ENCODE results near the gene MTFR1L.
A peak's percentile ranks its signal among the peaks of the same experiment; 100 is the strongest.

Gene MTFR1L

GRCh38 chr1:25815208-25816111 is 4.3 kb upstream of the MTFR1L start:
- no peak for DNase-seq (ENCODE audit: extremely low spot score)
- TF ChIP-seq CTCF (IDR thresholded peaks at IDR 0.05; ENCODE audit: control extremely low read depth, extremely low read depth, low read depth, missing control alignments) = no peak
- CTCF ChIA-PET = interaction anchor here (0.9 to 1.8 kb wide), 5 partner anchors 11 to 295 kb away, joined by 3 to 9 read pairs (median 3); no protein-coding TSS in a partner anchor
- POLR2A ChIA-PET = no interaction called here

DNA sequence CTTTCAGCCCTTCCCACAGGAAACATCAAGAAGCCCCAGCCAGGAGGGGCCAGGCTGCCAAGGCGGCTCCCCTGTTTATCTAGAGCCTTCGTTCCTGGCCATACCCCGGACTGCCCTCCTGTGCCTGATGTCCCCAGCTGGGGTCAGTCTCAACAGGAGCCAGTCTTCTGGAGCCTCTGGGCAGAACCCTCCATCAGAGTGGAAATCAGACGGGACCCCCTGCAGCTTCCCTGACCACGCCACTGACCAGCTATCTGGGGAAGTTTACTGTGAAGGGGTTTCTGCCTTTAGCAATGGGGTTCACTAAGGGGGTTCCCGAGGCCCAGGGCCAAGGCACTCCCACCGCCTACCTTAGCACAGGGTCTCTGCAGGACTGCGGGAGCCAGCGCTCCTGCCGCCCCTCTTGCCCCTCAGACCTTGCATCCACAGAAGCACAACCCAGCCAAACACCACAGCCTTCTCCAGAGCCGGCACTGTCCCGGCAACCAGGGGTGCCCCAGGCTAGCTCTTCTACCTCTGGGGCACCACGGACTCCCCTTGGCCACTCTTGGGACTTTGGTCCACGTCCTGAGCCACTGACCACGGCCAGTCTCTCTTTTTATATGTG is 3.5 kb upstream of the MTFR1L start:
- CTCF ChIA-PET = interaction anchor here (1.0 kb wide), 1 partner anchor 15 kb away, joined by 3 read pairs; no protein-coding TSS in a partner anchor
- TF ChIP-seq CTCF (IDR thresholded peaks at IDR 0.05; ENCODE audit: control extremely low read depth, extremely low read depth, low read depth, missing control alignments) = no peak
- no peak for DNase-seq (ENCODE audit: extremely low spot score)
- POLR2A ChIA-PET = no interaction called here

- TF ChIP-seq CTCF (IDR thresholded peaks at IDR 0.05; ENCODE audit: control extremely low read depth, extremely low read depth, low read depth, missing control alignments) = no peak
- ChIA-PET POLR2A (no interaction called here), CTCF (interaction anchor here (1.1 to 6.0 kb wide), 2 partner anchors 8 to 16 kb away, joined by 3 to 26 read pairs; no protein-coding TSS in a partner anchor)
- DNase-seq (ENCODE audit: extremely low spot score) = no peak
Measured at GRCh38 chr1:25817840-25818501, 1.8 kb upstream of the MTFR1L start.

DNA sequence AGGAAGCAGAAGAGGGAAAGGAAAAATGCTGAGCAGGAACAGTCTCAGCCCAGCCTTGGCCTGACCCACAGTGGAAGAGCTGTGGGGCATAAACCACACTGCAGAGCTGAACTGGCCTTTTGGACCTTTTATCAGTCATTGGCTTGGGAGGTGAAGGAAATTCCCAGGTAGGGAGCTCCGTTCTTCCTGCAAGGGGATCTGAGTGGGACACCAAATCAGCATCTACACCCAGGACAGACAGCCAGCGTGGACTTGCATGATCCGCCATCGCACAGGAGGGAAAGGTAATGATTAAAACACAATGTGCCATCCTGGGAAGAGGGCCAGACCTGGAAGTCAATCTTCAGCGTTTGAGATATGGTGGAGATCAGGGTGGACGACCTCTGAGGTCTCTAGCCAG is 1.2 kb upstream of the MTFR1L start:
- no peak for TF ChIP-seq CTCF (IDR thresholded peaks at IDR 0.05; ENCODE audit: control extremely low read depth, extremely low read depth, low read depth, missing control alignments)
- ChIA-PET CTCF (interaction anchor here (1.9 to 6.0 kb wide), 2 partner anchors 9 to 18 kb away, joined by 5 to 26 read pairs; no protein-coding TSS in a partner anchor), POLR2A (no interaction called here)
- DNase-seq (ENCODE audit: extremely low spot score) = no peak

DNA sequence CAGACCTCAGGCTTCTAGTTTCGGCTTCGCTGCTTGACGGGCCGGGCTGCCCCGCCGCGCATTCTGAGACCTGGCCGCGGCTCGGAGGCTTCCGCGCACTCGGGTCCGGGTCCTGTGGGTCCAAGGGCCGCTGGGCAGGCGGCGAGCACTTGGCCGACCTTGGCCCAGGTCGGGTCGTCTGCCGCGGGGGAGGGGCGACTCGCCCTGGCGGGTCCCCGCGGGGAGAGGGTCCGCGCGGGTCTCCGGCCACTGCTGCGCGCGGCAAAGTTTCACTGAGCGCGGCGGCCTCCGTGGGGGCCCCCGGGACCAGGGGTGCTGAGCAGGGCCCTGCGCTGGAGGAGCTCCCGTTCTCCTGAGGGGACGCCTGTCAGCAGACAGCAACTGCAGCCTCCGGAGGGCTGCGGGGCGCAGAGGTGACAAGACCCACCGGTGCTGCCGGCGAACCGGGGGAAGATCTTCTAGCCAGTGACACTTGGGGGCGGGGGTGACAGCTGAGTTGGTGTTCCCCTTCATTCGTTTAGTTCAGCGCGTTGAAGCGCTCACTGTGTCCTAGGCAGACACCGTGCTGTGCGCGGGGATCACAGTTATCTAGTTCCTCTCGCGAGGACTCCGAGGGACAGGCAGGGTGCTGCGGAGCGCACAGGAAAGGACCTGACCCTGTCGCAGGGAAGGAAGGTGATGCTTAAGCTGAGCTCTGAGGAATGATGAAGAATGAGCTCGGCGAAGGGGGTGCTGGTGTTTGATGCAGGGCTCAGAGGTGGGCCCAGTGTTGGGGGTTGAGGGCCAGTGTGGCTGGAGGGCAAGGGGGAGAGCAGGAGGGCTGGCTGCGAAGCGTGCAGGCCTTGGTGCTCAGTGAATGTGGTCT is 725 bp downstream of the MTFR1L start:
- ChIA-PET CTCF (interaction anchor here (0.9 to 6.0 kb wide), 10 partner anchors 8 to 333 kb away, joined by 3 to 26 read pairs (median 5); no protein-coding TSS in a partner anchor), POLR2A (no interaction called here)
- TF ChIP-seq CTCF (IDR thresholded peaks at IDR 0.05; ENCODE audit: control extremely low read depth, extremely low read depth, low read depth, missing control alignments) = no peak
- DNase-seq (ENCODE audit: extremely low spot score) = peak; percentile 87
